GM23248 (cell line): ENCODE results near the gene DIABLO. TPM values are rescaled to one million over a fixed set of nuclear protein-coding genes. Genes with fewer than 3 reads are reported as not detected.

Experiments
- DNase-seq: peaks from one replicate; pipeline ENCODE4 v3.0.0-alpha.2; 2015
- H2AFZ ChIP-seq: fragments of 200-600 bp; sonication (generic); 2 replicates; pipeline ENCODE4 v1.6.1; 2016; ENCODE audit warnings: antibody characterized with exemption
- H3F3A ChIP-seq: fragments of 200-600 bp; sonication (generic); 2 replicates; pipeline ENCODE4 v1.6.1; 2016; ENCODE audit warnings: mild to moderate bottlenecking, antibody characterized with exemption, mixed run types; ENCODE audit not compliant: insufficient read depth
- H3K27ac ChIP-seq: fragments of 200-600 bp; sonication (generic); 2 replicates; pipeline ENCODE4 v1.5.1; 2016; ENCODE audit warnings: mild to moderate bottlenecking
- H3K27me3 ChIP-seq: fragments of 200-600 bp; sonication (generic); replicated peaks from 2 replicates; pipeline ENCODE4 v1.6.1; 2016; ENCODE audit warnings: mild to moderate bottlenecking; ENCODE audit not compliant: insufficient read depth
- H3K36me3 ChIP-seq: fragments of 200-600 bp; sonication (generic); 2 replicates; pipeline ENCODE4 v1.6.1; 2016; ENCODE audit warnings: low read depth, mild to moderate bottlenecking
- H3K4me1 ChIP-seq: fragments of 200-600 bp; sonication (generic); 2 replicates; pipeline ENCODE4 v1.6.1; 2016; ENCODE audit warnings: mild to moderate bottlenecking; ENCODE audit not compliant: insufficient read depth
- H3K4me2 ChIP-seq: fragments of 200-600 bp; sonication (generic); one replicate; pipeline ENCODE4 v1.6.1; 2016; ENCODE audit warnings: mild to moderate bottlenecking; ENCODE audit not compliant: unreplicated experiment
- H3K4me3 ChIP-seq: fragments of 200-600 bp; sonication (generic); 2 replicates; pipeline ENCODE4 v1.5.1; 2016; ENCODE audit warnings: mild to moderate bottlenecking
- H3K79me2 ChIP-seq: fragments of 200-600 bp; sonication (generic); 2 replicates; pipeline ENCODE4 v1.6.1; 2016; ENCODE audit warnings: mild to moderate bottlenecking; ENCODE audit not compliant: insufficient read depth
- H3K9ac ChIP-seq: fragments of 200-600 bp; sonication (generic); 2 replicates; pipeline ENCODE4 v1.6.1; 2016; ENCODE audit warnings: mild to moderate bottlenecking
- H3K9me2 ChIP-seq: fragments of 200-600 bp; sonication (generic); 2 replicates; pipeline ENCODE4 v1.6.1; 2016; ENCODE audit warnings: mixed run types, mild to moderate bottlenecking, moderate library complexity; ENCODE audit not compliant: insufficient read depth
- H3K9me3 ChIP-seq: fragments of 200-600 bp; sonication (generic); one replicate; pipeline ENCODE4 v1.6.1; 2017; ENCODE audit warnings: low read depth
- H4K20me1 ChIP-seq: fragments of 200-600 bp; sonication (generic); 2 replicates; pipeline ENCODE4 v1.6.0; 2016; ENCODE audit not compliant: insufficient read depth
- EZH2 ChIP-seq: fragments of 200-600 bp; sonication (generic); IDR thresholded peaks from 2 replicates; pipeline ENCODE4 v1.6.1; 2018; ENCODE audit warnings: antibody characterized with exemption, mild to moderate bottlenecking; ENCODE audit not compliant: insufficient read depth, poor library complexity, severe bottlenecking
- EZH2phosphoT487 ChIP-seq: fragments of 200-600 bp; sonication (generic); IDR thresholded peaks from 2 replicates; pipeline ENCODE4 v1.6.1; 2018; ENCODE audit warnings: antibody characterized with exemption, moderate library complexity, mild to moderate bottlenecking, low read depth; ENCODE audit not compliant: insufficient read depth
- WGBS, 2 experiments: methylation state at CpG; one replicate each; pipeline ENCODE4 v1.1.6; 2015 to 2017; ENCODE audit warnings: low lambda C conversion rate in 2 of 2, low coverage in 1 of 2; ENCODE audit errors: missing lambda C conversion rate in 2 of 2; 5-methylcytosine and 5-hydroxymethylcytosine counted together
- in situ Hi-C: fragments of 300-500 bp; cut with MboI; formaldehyde crosslinking; loops from 2 replicates; pipeline ENCODE4 v1.15.0; 2020
- polyA plus RNA-seq: library from polyadenylated mRNA; unstranded; fragments of >200 nt; fragmentation: Nextera tagmentation; extraction: Ambion mirVana; gene quantifications from 2 replicates; pipeline ENCODE4 v1.2.1, GENCODE V29; 2016
- total RNA-seq: library from RNA; depleted of rRNA; stranded (reverse); fragments of >200 nt; shearing (Covaris generic); gene quantifications from 2 replicates; pipeline ENCODE4 v1.2.3, GENCODE V29; 2014

DIABLO gene
- total and polyA plus RNA-seq, 2 experiments from 2014 or later, result 50.6 to 67.6 TPM

DNA sequence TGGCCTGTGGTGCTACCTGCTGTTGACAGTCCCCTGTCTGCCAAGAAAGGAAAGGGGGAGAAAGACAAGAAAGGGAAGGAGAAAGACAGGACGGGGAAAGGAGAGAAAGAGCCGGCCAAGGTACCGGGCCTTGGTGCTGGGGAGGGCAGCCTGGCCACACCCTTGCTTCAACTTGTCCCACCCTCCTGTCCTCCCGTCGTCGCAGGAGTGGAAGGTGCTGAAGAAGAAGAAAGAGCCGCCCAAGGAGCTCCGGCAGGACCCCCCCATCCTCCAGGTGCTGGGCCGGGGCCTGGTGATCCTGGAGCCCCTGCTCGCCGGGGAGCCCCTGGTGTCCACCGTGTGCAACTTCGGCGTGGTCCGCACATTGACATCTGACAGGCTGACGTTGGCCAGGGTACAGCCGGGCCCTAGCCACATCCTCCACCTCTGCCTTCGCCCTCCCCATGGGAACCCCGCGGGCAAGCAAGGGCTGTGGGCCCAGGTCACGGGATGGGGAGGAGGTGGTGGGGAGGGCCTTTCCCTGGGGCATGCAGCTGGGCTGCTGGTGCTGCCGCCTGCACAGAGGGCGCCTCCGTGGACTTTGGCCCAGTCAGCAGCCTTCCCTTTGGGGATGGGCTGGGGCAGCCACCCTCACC lies 25.2 kb downstream of the DIABLO start:
- Histone ChIP-seq H3K9ac (no peak overlapping the region), H3K4me3 (no peak overlapping the region), H3K9me2 (no peaks in the 10 kb centered on the region), H4K20me1 (no peaks in the 10 kb centered on the region), H2AFZ (no peak overlapping the region), H3K4me2 (no peak overlapping the region), H3K9me3 (no peaks in the 10 kb centered on the region), H3K27ac (no peak overlapping the region), H3K79me2 (no peaks in the 10 kb centered on the region), H3F3A (peaks cover 13% of the 10 kb centered on the region), H3K4me1 (peaks cover 8% of the 10 kb centered on the region; the same call in 1 of the 2 replicates), H3K27me3 (no peaks in the 10 kb centered on the region; the same call in 1 of the 2 replicates), H3K36me3 (no peaks in the 10 kb centered on the region)
- DNase-seq, result no peak
- 73 to 78% methylated on average over 23 of the region's 24 CpGs for WGBS, 2 experiments
- TF ChIP-seq EZH2phosphoT487, result no peak
- TF ChIP-seq EZH2, result no peak
- in situ Hi-C loops, result no loop called here

DNA sequence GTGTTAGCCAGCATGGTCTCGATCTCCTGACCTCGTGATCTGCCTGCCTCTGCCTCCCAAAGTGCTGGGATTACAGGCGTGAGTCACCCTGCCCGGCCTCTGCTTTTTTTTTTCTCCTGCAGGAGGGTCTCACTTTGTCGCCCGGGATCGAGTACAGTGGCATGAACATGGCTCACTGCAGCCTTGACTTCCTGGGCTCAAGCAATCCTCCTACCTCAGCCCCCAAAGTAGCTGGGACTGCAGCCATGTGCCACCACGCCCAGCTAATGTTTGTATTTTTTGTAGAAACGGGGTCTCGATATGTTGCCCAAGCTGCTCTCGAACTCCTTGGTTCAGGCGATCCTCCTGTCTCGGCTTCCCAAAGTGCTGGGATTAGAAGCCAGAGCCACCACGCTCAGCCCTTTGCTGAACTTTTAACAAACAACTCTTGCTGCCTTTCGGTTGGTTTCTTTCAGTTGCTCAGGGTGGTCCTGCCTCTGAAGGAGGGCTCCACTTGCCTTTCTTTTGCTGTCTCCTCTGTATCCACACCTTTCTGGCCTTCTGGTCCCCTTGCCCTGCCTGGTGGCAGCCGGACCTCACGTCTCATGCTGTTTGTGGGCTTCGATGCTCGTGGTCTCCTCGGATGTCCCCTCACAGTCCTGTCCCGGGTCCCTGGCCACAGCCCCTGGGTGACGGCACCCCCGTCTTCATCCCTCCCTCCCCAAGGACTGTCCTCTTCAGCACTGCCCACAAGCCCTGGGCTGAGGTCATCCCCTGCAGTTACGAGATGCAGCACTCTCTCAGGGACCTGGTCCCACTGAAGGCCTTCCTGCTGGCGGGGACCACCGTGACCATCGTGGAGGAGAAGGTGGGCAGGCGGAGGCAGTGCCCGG lies 26.1 kb downstream of the DIABLO start:
- no peaks in the 10 kb centered on the region for H3K79me2 ChIP-seq
- no peak for TF ChIP-seq EZH2
- no peak for TF ChIP-seq EZH2phosphoT487
- no peak overlapping the region for H3K9ac ChIP-seq
- WGBS, 2 experiments, result 90% methylated on average over 29 of the region's 29 CpGs
- no peaks in the 10 kb centered on the region; the same call in 1 of the 2 replicates for H3K27me3 ChIP-seq
- in situ Hi-C loops, result no loop called here
- H3K27ac ChIP-seq, result no peak overlapping the region
- no peak for DNase-seq
- H3F3A ChIP-seq, result peaks cover 11% of the 10 kb centered on the region
- H3K9me2 ChIP-seq, result no peaks in the 10 kb centered on the region
- H3K4me3 ChIP-seq, result no peak overlapping the region
- H3K36me3 ChIP-seq, result no peaks in the 10 kb centered on the region
- H4K20me1 ChIP-seq, result no peaks in the 10 kb centered on the region
- no peak overlapping the region for H2AFZ ChIP-seq
- H3K9me3 ChIP-seq, result no peaks in the 10 kb centered on the region
- peaks cover 8% of the 10 kb centered on the region; the same call in 1 of the 2 replicates for H3K4me1 ChIP-seq
- no peak overlapping the region for H3K4me2 ChIP-seq

DNA sequence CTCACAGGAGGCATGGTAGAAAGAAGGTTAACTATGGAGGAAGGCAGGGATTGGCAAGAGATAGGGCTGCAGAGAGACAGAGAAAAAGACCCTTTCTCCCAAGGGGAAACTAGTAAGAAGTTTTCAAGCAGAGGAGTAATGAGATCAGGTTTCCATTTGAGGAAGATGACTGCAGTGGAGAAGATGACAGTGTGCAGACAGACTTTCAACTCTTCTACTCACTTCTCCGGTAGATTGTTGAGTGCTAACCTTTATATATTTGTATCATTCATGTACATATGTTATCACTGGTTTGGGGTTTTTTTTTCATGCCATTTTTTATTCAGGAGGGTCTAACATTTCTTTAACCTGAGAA lies 28.3 kb downstream of the DIABLO start:
- H3K9ac ChIP-seq, result no peak overlapping the region
- DNase-seq, result peak; percentile 42
- no peaks in the 10 kb centered on the region for H3K27me3 ChIP-seq
- H3K4me3 ChIP-seq, result no peak overlapping the region
- WGBS, 2 experiments, result 50 to 57% methylated on average over 1 of the region's 1 CpG
- H3K4me1 ChIP-seq, result peaks cover 8% of the 10 kb centered on the region; the same call in 1 of the 2 replicates
- H3K4me2 ChIP-seq, result no peak overlapping the region
- TF ChIP-seq EZH2phosphoT487 (no peak), EZH2 (no peak)
- no peaks in the 10 kb centered on the region for H3K9me3 ChIP-seq
- H3K27ac ChIP-seq, result peak overlapping the region; percentile 27; the same call in 1 of the 2 replicates
- H4K20me1 ChIP-seq, result no peaks in the 10 kb centered on the region
- peaks cover 10% of the 10 kb centered on the region for H3F3A ChIP-seq
- no peaks in the 10 kb centered on the region for H3K9me2 ChIP-seq
- H3K36me3 ChIP-seq, result no peaks in the 10 kb centered on the region
- peak overlapping the region; percentile 15; the same call in 1 of the 2 replicates for H2AFZ ChIP-seq
- H3K79me2 ChIP-seq, result no peaks in the 10 kb centered on the region
- in situ Hi-C loops, result no loop called here

DNA sequence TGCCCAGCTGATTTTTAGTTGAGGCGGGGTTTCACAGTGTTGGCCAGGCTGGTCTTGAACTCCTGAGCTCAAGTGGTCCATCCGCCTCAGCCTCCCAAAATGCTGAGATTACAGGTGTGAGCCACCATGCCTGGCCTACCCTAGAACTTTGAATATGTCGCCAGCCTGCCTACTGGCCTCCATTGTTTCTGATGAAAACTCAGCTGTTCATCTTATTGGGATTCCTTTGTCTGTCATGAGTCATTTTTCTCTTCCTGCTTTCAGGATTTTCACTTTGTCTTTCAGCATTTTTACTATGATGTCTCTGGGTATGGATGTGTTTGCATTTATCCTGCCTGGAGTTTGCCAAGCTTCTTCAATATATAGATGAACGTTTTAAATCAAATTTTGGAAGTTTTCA lies 30.4 kb downstream of the DIABLO start:
- Histone ChIP-seq H3K79me2 (no peaks in the 10 kb centered on the region), H3K4me2 (no peak overlapping the region), H3K27me3 (no peaks in the 10 kb centered on the region), H3K9ac (no peak overlapping the region), H4K20me1 (no peaks in the 10 kb centered on the region), H3K9me3 (no peaks in the 10 kb centered on the region), H3F3A (peaks cover 7% of the 10 kb centered on the region), H3K4me3 (no peak overlapping the region), H3K36me3 (no peaks in the 10 kb centered on the region), H3K4me1 (peaks cover 8% of the 10 kb centered on the region; the same call in 1 of the 2 replicates), H2AFZ (no peak overlapping the region), H3K9me2 (no peaks in the 10 kb centered on the region), H3K27ac (no peak overlapping the region)
- in situ Hi-C loops, result no loop called here
- WGBS, 2 experiments, result 62 to 69% methylated on average over 4 of the region's 4 CpGs
- DNase-seq, result no peak
- TF ChIP-seq EZH2, result no peak
- no peak for TF ChIP-seq EZH2phosphoT487
